HuH-7.5 (cell line): ENCODE measurements around the gene LZTS3.
"Not testable (repeated sequence)": the region's sequence is repeated elsewhere in the genome, so short reads cannot be mapped to it uniquely, and the experiment has no call there.

Source experiments
- DNase-seq: peaks from one replicate; pipeline ENCODE4 v3.0.0; 2011; ENCODE audit warnings: low spot score

LZTS3 gene

GRCh38 chr20:3167738-3168078 lies 5.6 kb downstream of the LZTS3 start:
- peak; percentile 73 for DNase-seq

- DNase-seq, result no peak
Observed at GRCh38 chr20:3166913-3167342, 6.4 kb downstream of the LZTS3 start.

GRCh38 chr20:3166338-3166912 lies 6.9 kb downstream of the LZTS3 start:
- DNase-seq, result no peak

- DNase-seq, result no peak
Observed at GRCh38 chr20:3165473-3166337, 7.6 kb downstream of the LZTS3 start.

GRCh38 chr20:3164763-3165410 lies 8.5 kb downstream of the LZTS3 start:
- DNase-seq, result no peak

GRCh38 chr20:3164043-3164762 lies 9.1 kb downstream of the LZTS3 start:
- no peak for DNase-seq

- no peak for DNase-seq
Observed at GRCh38 chr20:3163099-3164042, 10.0 kb downstream of the LZTS3 start.

- no peak for DNase-seq
Observed at GRCh38 chr20:3162080-3162611, 11.2 kb downstream of the LZTS3 start.

- DNase-seq, result no peak
Observed at GRCh38 chr20:3161316-3162079, 11.9 kb downstream of the LZTS3 start.

GRCh38 chr20:3160418-3160817 lies 12.9 kb downstream of the LZTS3 start:
- DNase-seq, result no peak

GRCh38 chr20:3158968-3159431 lies 14.3 kb downstream of the LZTS3 start:
- no peak for DNase-seq

- no peak for DNase-seq
Observed at GRCh38 chr20:3157817-3158216, 15.5 kb downstream of the LZTS3 start.

GRCh38 chr20:3156811-3157619 lies 16.3 kb downstream of the LZTS3 start:
- DNase-seq, result no peak

GRCh38 chr20:3152057-3152644 lies 21.2 kb downstream of the LZTS3 start:
- not testable (repeated sequence) for DNase-seq

GRCh38 chr20:3150908-3151307 lies 22.4 kb downstream of the LZTS3 start:
- no peak for DNase-seq

- DNase-seq, result no peak
Observed at GRCh38 chr20:3146732-3147341, 26.5 kb downstream of the LZTS3 start.

GRCh38 chr20:3141757-3142156 lies 31.6 kb downstream of the LZTS3 start:
- DNase-seq, result no peak

GRCh38 chr20:3137492-3137891 lies 35.9 kb downstream of the LZTS3 start:
- no peak for DNase-seq
